GM10847 (cell line): ENCODE results near the gene CACNA2D3.

Source experiments
- POLR2A ChIP-seq: IDR thresholded peaks from 2 replicates; pipeline ENCODE4 v1.6.1; 2011; ENCODE audit not compliant: insufficient read length; ENCODE audit errors: extremely low read depth

CACNA2D3 gene

GRCh38 chr3:54178376-54178775 is 56.0 kb downstream of the CACNA2D3 start:
- no peak for TF ChIP-seq POLR2A

GRCh38 chr3:54180921-54181320 is 58.6 kb downstream of the CACNA2D3 start:
- no peak for TF ChIP-seq POLR2A

- no peak for TF ChIP-seq POLR2A
These were observed 59.9 kb downstream of the CACNA2D3 start for GRCh38 chr3:54182242-54182641.

- TF ChIP-seq POLR2A = no peak
These were observed 63.4 kb downstream of the CACNA2D3 start for GRCh38 chr3:54185740-54186139.

- no peak for TF ChIP-seq POLR2A
These were observed 65.9 kb downstream of the CACNA2D3 start for GRCh38 chr3:54188176-54188791.

- no peak for TF ChIP-seq POLR2A
These were observed 68.9 kb downstream of the CACNA2D3 start for GRCh38 chr3:54191220-54191619.

GRCh38 chr3:54192026-54192425 is 69.7 kb downstream of the CACNA2D3 start:
- TF ChIP-seq POLR2A = no peak

- TF ChIP-seq POLR2A = no peak
These were observed 70.7 kb downstream of the CACNA2D3 start for GRCh38 chr3:54193093-54193492.

- TF ChIP-seq POLR2A = no peak
These were observed 74.1 kb downstream of the CACNA2D3 start for GRCh38 chr3:54196360-54196991.

- no peak for TF ChIP-seq POLR2A
These were observed 75.2 kb downstream of the CACNA2D3 start for GRCh38 chr3:54197509-54197908.

GRCh38 chr3:54198556-54198955 is 76.2 kb downstream of the CACNA2D3 start:
- no peak for TF ChIP-seq POLR2A

GRCh38 chr3:54202054-54202453 is 79.7 kb downstream of the CACNA2D3 start:
- TF ChIP-seq POLR2A = no peak

- TF ChIP-seq POLR2A = no peak
These were observed 80.4 kb downstream of the CACNA2D3 start for GRCh38 chr3:54202651-54203248.

GRCh38 chr3:54206874-54207273 is 84.5 kb downstream of the CACNA2D3 start:
- TF ChIP-seq POLR2A = no peak

- TF ChIP-seq POLR2A = no peak
These were observed 88.7 kb downstream of the CACNA2D3 start for GRCh38 chr3:54211097-54211496.

GRCh38 chr3:54212723-54213122 is 90.4 kb downstream of the CACNA2D3 start:
- TF ChIP-seq POLR2A = no peak

GRCh38 chr3:54213907-54214306 is 91.6 kb downstream of the CACNA2D3 start:
- no peak for TF ChIP-seq POLR2A
